Measurements from ENCODE around the gene FN3K.
"Not testable (repeated sequence)": the region's sequence is repeated elsewhere in the genome, so short reads cannot be mapped to it uniquely, and the experiment has no call there.

DNA sequence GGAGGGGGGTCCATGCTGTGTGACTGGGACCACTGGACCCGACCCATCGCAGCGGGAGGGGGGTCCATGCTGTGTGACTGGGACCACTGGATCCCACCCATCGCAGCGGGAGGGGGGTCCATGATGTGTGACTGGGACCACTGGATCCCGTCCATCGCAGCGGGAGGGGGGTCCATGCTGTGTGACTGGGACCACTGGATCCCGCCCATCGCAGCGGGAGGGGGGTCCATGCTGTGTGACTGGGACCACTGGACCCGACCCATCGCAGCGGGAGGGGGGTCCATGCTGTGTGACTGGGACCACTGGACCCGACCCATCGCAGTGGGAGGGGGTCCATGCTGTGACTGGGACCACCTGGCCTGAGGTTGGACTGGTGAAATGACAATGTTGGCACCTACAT, 50.2 kb downstream of the FN3K start:
- not testable (repeated sequence) for TF ChIP-seq POLR2AphosphoS5 (IDR thresholded peaks at IDR 0.05); POLR2A (IDR thresholded peaks at IDR 0.05; ENCODE audit: low read depth)
- TF ChIP-seq, protein P1, sequence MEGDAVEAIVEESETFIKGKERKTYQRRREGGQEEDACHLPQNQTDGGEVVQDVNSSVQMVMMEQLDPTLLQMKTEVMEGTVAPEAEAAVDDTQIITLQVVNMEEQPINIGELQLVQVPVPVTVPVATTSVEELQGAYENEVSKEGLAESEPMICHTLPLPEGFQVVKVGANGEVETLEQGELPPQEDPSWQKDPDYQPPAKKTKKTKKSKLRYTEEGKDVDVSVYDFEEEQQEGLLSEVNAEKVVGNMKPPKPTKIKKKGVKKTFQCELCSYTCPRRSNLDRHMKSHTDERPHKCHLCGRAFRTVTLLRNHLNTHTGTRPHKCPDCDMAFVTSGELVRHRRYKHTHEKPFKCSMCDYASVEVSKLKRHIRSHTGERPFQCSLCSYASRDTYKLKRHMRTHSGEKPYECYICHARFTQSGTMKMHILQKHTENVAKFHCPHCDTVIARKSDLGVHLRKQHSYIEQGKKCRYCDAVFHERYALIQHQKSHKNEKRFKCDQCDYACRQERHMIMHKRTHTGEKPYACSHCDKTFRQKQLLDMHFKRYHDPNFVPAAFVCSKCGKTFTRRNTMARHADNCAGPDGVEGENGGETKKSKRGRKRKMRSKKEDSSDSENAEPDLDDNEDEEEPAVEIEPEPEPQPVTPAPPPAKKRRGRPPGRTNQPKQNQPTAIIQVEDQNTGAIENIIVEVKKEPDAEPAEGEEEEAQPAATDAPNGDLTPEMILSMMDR (IDR thresholded peaks at IDR 0.05): not testable (repeated sequence)

Data from esophagus muscularis mucosa (tissue), 3 donors.